Cardiac muscle cell (in vitro differentiated cells and primary cell): ENCODE results near the gene PHKA1. TPM values are rescaled to one million over a fixed set of nuclear protein-coding genes. Genes with fewer than 3 reads are reported as not detected.
A peak's percentile ranks its signal among the peaks of the same experiment; 100 is the strongest.

ENCODE experiments used
- DNase-seq, 2 donors: peaks; one replicate each; pipeline versions ENCODE4 v3.0.0 to v3.0.0-alpha.2; 2010 to 2017; ENCODE audit warnings: low read depth in 1 of 2, low spot score in 1 of 2
- H3K27ac ChIP-seq: fragments of 200-600 bp; sonication (generic); 2 replicates; pipeline ENCODE4 v1.5.1; 2016
- H3K27me3 ChIP-seq: fragments of 200-600 bp; sonication (generic); 2 replicates; pipeline ENCODE4 v1.6.0; 2016; ENCODE audit warnings: control low read depth
- H3K36me3 ChIP-seq: fragments of 200-600 bp; sonication (generic); 2 replicates; pipeline ENCODE4 v1.5.1; 2016; ENCODE audit warnings: control low read depth
- H3K4me1 ChIP-seq: fragments of 200-600 bp; sonication (generic); 2 replicates; pipeline ENCODE4 v1.8.1; 2017; ENCODE audit warnings: low read depth, mild to moderate bottlenecking, mixed run types
- H3K4me3 ChIP-seq: fragments of 200-600 bp; sonication (generic); 2 replicates; pipeline ENCODE4 v1.5.1; 2016; ENCODE audit warnings: mild to moderate bottlenecking
- H3K9me3 ChIP-seq: fragments of 200-600 bp; sonication (generic); 2 replicates; pipeline ENCODE4 v1.5.1; 2017; ENCODE audit warnings: low read depth, mild to moderate bottlenecking, control low read depth
- CTCF ChIP-seq: IDR thresholded peaks from 2 replicates; pipeline ENCODE4 v1.5.1; 2012; ENCODE audit warnings: low read depth, mild to moderate bottlenecking, low read length
- polyA plus RNA-seq: library from polyadenylated mRNA; unstranded; fragments of >200 nt; fragmentation: Nextera tagmentation; extraction: Ambion mirVana; gene quantifications from 2 replicates; pipeline ENCODE4 v1.2.1, GENCODE V29; 2016
- total RNA-seq: library from RNA; depleted of rRNA; stranded (reverse); fragments of >200 nt; gene quantifications from 2 replicates; pipeline ENCODE4 v1.2.3, GENCODE V29; 2016

Gene PHKA1
- total and polyA plus RNA-seq, 2 experiments from 2014 or later: 4.1 to 10.9 TPM

- no peak for DNase-seq
- H3K27me3 ChIP-seq: no peaks in the 10 kb centered on the region
- no peak for TF ChIP-seq CTCF
- H3K27ac ChIP-seq: no peak overlapping the region
- no peaks in the 10 kb centered on the region for H3K9me3 ChIP-seq
- no peaks in the 10 kb centered on the region for H3K4me1 ChIP-seq
- no peak overlapping the region for H3K4me3 ChIP-seq
- no peaks in the 10 kb centered on the region for H3K36me3 ChIP-seq
Measured at GRCh38 chrX:72705111-72705510, 9.0 kb downstream of the PHKA1 start.

- H3K27ac ChIP-seq: no peak overlapping the region
- H3K4me1 ChIP-seq: no peaks in the 10 kb centered on the region
- TF ChIP-seq CTCF: no peak
- DNase-seq: no peak
- no peaks in the 10 kb centered on the region for H3K9me3 ChIP-seq
- no peaks in the 10 kb centered on the region for H3K36me3 ChIP-seq
- no peak overlapping the region for H3K4me3 ChIP-seq
- no peaks in the 10 kb centered on the region for H3K27me3 ChIP-seq
Measured at GRCh38 chrX:72694170-72694569, 19.9 kb downstream of the PHKA1 start.

GRCh38 chrX:72693477-72693876 is 20.6 kb downstream of the PHKA1 start:
- no peaks in the 10 kb centered on the region for H3K36me3 ChIP-seq
- H3K4me3 ChIP-seq: no peak overlapping the region
- H3K27me3 ChIP-seq: no peaks in the 10 kb centered on the region
- no peak for DNase-seq
- no peaks in the 10 kb centered on the region for H3K9me3 ChIP-seq
- TF ChIP-seq CTCF: no peak
- H3K27ac ChIP-seq: no peak overlapping the region
- H3K4me1 ChIP-seq: no peaks in the 10 kb centered on the region

GRCh38 chrX:72687396-72687795 is 26.7 kb downstream of the PHKA1 start:
- H3K9me3 ChIP-seq: no peaks in the 10 kb centered on the region

GRCh38 chrX:72685810-72686456 is 28.2 kb downstream of the PHKA1 start:
- no peak overlapping the region for H3K4me3 ChIP-seq
- peak in 1 of 2 donors; percentile 6 for DNase-seq
- no peaks in the 10 kb centered on the region for H3K4me1 ChIP-seq
- H3K36me3 ChIP-seq: no peaks in the 10 kb centered on the region
- H3K9me3 ChIP-seq: no peaks in the 10 kb centered on the region
- no peak for TF ChIP-seq CTCF
- no peak overlapping the region for H3K27ac ChIP-seq
- H3K27me3 ChIP-seq: no peaks in the 10 kb centered on the region

More at GRCh38 chrX:72687396-72687795, 26.7 kb downstream of the PHKA1 start:
- Histone ChIP-seq H3K27ac (no peak overlapping the region), H3K27me3 (no peaks in the 10 kb centered on the region), H3K4me3 (no peak overlapping the region), H3K36me3 (no peaks in the 10 kb centered on the region), H3K4me1 (no peaks in the 10 kb centered on the region)
- no peak for TF ChIP-seq CTCF
- no peak for DNase-seq

GRCh38 chrX:72685018-72685417 is 29.1 kb downstream of the PHKA1 start:
- no peak for TF ChIP-seq CTCF
- H3K27ac ChIP-seq: no peak overlapping the region

More at GRCh38 chrX:72685018-72685417, 29.1 kb downstream of the PHKA1 start:
- Histone ChIP-seq H3K4me3 (no peak overlapping the region), H3K9me3 (no peaks in the 10 kb centered on the region), H3K27me3 (no peaks in the 10 kb centered on the region), H3K4me1 (no peaks in the 10 kb centered on the region), H3K36me3 (no peaks in the 10 kb centered on the region)
- DNase-seq: no peak
